ENCODE data around the gene PHOX2B.

Gene PHOX2B
- total RNA-seq, result 0 reads per million in 2 donors

GRCh38 chr4:41748571-41749475 is at the start of gene PHOX2B:
Gene PHOX2B (minus strand): TSS chr4:41748725. CDS start chr4:41748610, 115 bp downstream.
- DNase-seq, result no peak

- no peak for DNase-seq
These were observed 48.7 kb upstream of the PHOX2B start for GRCh38 chr4:41797260-41797659.

GRCh38 chr4:41796545-41797210 is 48.2 kb upstream of the PHOX2B start:
- DNase-seq, result no peak

GRCh38 chr4:41795796-41796385 is 47.4 kb upstream of the PHOX2B start:
- no peak for DNase-seq

DNA sequence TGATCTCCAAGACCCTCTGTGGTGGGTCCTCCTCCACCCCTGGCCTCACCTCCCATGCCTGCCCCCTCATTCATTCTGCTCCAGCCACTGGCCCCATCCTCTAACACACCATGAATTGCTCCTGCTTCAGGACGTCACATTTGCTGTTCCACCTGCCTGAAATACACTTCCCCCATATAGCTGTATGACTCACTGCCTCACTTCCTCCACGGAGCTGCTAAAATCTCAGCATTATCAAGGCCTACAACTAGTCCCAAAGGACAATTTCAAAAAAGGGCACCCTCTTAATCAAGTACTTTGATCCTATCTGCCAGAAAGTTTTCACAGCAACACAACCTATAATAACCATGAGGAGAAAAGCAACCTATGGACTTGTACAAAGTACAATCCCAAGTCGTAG is 43.6 kb upstream of the PHOX2B start:
- DNase-seq, result no peak

DNA sequence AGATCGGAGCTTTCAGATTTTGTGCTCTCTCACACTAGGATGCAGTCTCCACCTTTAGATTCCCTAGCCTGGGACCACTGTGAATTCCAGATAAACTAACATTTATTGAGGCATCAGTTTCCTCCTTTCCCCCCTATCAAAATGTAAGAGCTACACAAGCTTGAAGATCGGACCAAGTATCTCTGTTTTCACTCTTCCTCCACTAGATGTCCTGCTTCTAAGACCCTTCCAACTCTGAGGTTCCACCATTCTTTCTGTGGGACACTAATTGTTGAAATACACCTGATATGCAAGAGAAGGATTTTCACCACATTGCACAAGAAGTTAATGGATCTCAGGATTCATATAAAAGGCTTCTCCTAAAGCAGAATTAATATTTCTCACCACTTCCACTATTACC is 43.0 kb upstream of the PHOX2B start:
- no peak for DNase-seq

DNA sequence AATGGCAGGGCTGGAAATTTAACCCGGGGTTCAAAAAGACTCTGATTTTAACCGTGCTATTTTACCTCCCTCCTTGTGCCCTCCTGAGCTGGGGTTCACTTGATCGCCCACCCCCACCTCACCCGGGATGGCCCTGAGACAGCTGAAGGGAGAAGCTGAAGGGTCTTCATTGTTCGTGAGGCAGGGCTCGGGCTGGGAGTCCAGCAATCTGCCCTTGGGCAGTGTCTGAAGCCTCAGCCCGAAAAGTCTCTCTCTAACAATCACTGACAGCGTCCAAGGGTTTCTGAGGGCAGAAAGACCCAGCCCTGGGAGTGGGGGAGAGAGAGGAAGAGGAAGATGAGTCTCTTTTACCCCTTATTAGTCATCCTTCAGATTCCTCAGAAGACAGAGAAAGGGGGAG is 39.4 kb upstream of the PHOX2B start:
- DNase-seq, result no peak

GRCh38 chr4:41785665-41786064 is 37.1 kb upstream of the PHOX2B start:
- DNase-seq, result no peak

DNA sequence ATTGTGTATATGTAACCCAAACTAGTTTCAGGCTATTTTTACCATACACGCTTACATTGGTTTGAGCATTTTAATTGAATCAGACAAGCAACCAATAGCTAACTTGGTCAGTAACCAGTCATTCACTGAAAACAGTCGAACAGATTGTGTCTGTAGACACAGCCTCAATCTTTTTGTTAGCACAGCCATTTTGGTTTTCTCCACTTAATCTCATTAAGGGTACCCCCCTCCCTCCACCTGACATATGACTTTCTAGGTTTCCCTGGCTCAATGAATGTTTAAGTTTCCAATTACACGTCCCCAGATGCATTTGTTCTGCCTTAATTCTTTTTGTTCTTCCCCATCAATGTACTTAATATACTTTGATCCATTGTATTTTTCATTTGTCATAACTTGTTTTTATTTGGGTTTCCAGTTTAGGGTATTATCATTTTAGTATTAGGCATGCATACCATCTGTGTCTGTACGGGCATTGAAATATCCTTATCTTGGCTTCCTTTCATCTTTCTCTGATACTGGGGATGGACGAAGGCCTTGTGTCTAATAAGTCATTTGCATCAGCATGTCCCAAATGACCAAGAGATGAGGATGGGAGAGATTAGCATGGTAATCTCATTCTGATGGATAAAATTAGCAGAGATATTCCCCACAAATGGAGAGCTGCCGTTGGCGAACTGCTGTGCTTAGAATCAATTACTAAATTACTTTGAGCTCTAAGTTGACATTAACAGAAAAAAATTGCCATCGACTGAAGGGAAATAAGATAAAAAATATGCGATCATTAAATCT is 35.9 kb upstream of the PHOX2B start:
- no peak for DNase-seq

- no peak for DNase-seq
These were observed 27.9 kb upstream of the PHOX2B start for GRCh38 chr4:41776466-41776865.

GRCh38 chr4:41763729-41764128 is 15.2 kb upstream of the PHOX2B start:
- no peak for DNase-seq

DNA sequence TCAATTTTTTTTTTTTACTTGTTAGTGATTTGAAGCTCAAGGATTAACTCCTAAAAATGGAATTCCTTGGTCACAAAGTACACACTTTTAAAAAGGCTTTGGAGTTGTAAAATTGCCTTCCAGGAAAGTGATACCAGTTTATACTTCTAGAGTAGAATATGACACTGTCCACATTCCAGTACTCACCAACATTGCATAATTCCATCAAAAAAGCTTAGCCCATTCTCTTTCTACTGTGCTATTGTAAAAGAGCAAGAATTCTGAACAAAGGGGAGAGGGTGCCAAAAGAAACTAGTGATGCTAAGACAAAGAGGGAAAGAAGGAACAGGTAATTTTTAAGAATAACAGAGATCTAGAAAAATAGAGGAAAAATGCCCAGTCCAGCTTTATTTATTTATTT is 10.4 kb upstream of the PHOX2B start:
- no peak for DNase-seq

DNA sequence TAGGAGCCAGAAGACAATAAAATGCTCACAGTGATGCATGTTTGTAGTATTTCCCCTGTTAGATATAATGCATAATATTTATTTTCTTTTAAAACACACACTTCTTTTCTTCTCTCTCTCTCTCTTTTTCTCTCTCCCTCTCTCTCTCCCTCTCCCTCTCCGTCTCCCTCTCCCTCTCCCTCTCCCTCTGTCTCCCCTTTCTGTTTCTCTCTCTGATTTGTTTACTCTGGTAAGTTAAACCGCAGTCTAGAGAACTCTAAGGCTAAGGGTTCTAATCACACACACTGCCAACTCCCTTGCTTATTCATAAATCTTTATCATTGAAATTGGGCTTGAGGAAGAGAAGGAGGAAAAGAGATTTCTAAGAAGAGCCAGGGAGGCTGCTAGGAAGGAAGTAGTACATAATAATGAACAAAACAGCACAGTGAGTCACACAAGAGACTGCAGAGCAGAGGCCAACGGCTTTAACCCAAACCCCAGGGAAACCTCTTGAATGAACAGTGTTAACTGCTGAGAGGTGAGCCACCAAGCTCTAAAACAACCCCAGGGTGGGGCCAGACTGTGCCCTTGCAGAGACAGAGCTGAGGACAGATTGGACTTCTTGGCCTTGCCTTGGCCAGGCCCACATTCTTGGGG is 9.1 kb upstream of the PHOX2B start:
- no peak for DNase-seq

- DNase-seq, result no peak
These were observed 5.4 kb upstream of the PHOX2B start for GRCh38 chr4:41753942-41754341.

GRCh38 chr4:41752081-41752836 is 3.7 kb upstream of the PHOX2B start:
- DNase-seq, result no peak

DNA sequence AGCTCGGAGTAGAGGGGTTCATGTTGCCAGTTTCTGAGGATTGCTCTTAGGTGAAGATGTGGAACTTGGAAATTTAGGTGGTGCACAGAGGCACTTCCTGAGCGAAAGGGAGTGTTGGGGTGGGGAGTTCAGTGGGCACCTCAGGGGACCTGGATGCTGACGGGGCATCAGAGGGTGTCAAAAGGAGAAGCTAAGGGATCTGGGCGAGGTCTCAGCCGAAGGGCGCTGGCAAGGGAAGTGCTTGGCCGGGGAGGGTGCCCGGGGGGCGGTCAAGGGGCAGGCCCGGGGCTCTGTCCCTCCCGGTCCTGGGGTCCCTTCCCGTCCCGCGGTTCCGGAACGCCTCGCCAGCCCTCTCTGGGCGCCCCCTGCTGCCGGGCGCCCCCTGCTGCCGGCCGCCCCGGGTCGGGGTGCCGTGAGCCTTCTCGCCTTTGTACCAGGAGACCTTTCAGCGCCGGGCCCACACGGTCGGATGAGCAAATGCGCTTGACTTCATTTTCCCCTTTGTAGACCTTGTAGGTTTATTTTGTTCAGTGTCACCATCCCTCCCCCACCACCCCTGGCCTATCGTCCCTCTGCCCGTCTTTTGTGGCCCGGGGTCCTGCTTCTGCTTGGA is 3.0 kb upstream of the PHOX2B start:
- no peak for DNase-seq

GRCh38 chr4:41750626-41751448 is 2.3 kb upstream of the PHOX2B start:
- no peak for DNase-seq

- no peak for DNase-seq
These were observed 1.6 kb upstream of the PHOX2B start for GRCh38 chr4:41750121-41750625.

GRCh38 chr4:41749631-41750039 is 1.1 kb upstream of the PHOX2B start:
- DNase-seq, result no peak

DNA sequence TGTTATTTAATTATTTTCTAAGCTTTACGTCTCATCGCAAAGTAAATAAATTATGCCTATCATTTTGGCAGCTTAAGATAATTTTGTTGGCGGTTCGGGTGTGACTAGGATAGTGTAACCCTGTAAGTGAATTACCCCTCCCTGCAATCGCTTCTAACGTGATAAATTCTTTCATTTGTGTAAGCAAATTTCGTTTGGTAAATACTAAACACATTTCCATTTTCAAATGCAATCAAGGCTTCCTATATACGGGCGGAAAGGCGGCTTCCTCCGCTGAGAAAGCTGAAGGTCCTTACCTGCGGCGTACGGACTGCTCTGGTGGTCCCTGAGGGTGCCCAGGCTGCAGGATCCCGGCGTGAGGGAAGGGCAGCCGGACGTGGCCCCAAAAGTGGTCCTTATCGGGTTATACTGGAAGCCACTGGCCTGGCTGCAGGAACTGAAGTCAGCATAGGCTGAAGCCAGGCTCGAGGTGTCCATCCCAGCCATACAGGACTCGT is 403 bp downstream of the PHOX2B start:
- no peak for DNase-seq
